ENCODE measurements around the gene PRRC2B. TPM values are rescaled to one million over a fixed set of nuclear protein-coding genes. Genes with fewer than 3 reads are reported as not detected.
"Not testable (repeated sequence)": the region's sequence is repeated elsewhere in the genome, so short reads cannot be mapped to it uniquely, and the experiment has no call there.

PRRC2B gene
- total and polyA plus RNA-seq, 9 donors = 86.7 to 319 (median 234) TPM

GRCh38 chr9:131348631-131349521 lies 45.0 kb upstream of the PRRC2B start:
- 60 to 63% (median 62%) methylated on average over 10 of the region's 10 CpGs for WGBS, 3 donors
- TF ChIP-seq EP300 (IDR thresholded peaks at IDR 0.05) = no peak
- no peaks in the 10 kb centered on the region for H3K27me3 ChIP-seq
- no peak overlapping the region for H3K27ac ChIP-seq
- intact Hi-C loops (cut with DNase I) = loop anchor here in 2 of 4 donors (5.0 to 10.0 kb wide), 3 partner anchors 128 to 396 kb away; partner anchors contain the start of gene RAPGEF1 (in 2 of the 2)
- H3K4me1 ChIP-seq (ENCODE audit: insufficient read depth) = no peaks in the 10 kb centered on the region
- H3K9me3 ChIP-seq = no peaks in the 10 kb centered on the region
- DNase-seq = peak in 1 of 5 donors; percentile 29
- no peak overlapping the region for H3K4me3 ChIP-seq
- no peaks in the 10 kb centered on the region for H3K36me3 ChIP-seq

GRCh38 chr9:131349522-131349880 lies 44.4 kb upstream of the PRRC2B start:
- intact Hi-C loops (cut with DNase I) = loop anchor here in 2 of 4 donors (5.0 to 10.0 kb wide), 3 partner anchors 128 to 395 kb away; partner anchors contain the start of gene RAPGEF1 (in 2 of the 2)
- no peak for DNase-seq
- H3K9me3 ChIP-seq = no peaks in the 10 kb centered on the region
- no peaks in the 10 kb centered on the region for H3K4me1 ChIP-seq (ENCODE audit: insufficient read depth)
- H3K4me3 ChIP-seq = no peak overlapping the region
- TF ChIP-seq EP300 (IDR thresholded peaks at IDR 0.05) (no peak), CTCF (IDR thresholded peaks at IDR 0.05) (no peak), POLR2A (IDR thresholded peaks at IDR 0.05) (no peak)
- H3K27me3 ChIP-seq = no peaks in the 10 kb centered on the region
- no peaks in the 10 kb centered on the region for H3K36me3 ChIP-seq
- WGBS, 3 donors = 46 to 62% (median 57%) methylated on average over 4 to 5 of the region's 5 CpGs
- no peak overlapping the region for H3K27ac ChIP-seq

GRCh38 chr9:131349881-131350563 lies 43.9 kb upstream of the PRRC2B start:
- DNase-seq = peak; percentile 85 to 92 (median 89)
- no peak for TF ChIP-seq EP300 (IDR thresholded peaks at IDR 0.05)
- no peak for TF ChIP-seq POLR2A (IDR thresholded peaks at IDR 0.05)
- TF ChIP-seq CTCF (IDR thresholded peaks at IDR 0.05) = peak; percentile 76 to 87 (median 80)
- intact Hi-C loops (cut with DNase I) = loop anchor here in 3 of 4 donors (5.0 to 10.0 kb wide), 4 partner anchors 125 to 395 kb away; partner anchors contain the start of gene RAPGEF1 (in 3 of the 3)
- no peak overlapping the region for H3K4me3 ChIP-seq
- no peaks in the 10 kb centered on the region for H3K9me3 ChIP-seq
- no peaks in the 10 kb centered on the region for H3K36me3 ChIP-seq
- H3K4me1 ChIP-seq (ENCODE audit: insufficient read depth) = no peaks in the 10 kb centered on the region
- H3K27me3 ChIP-seq = no peaks in the 10 kb centered on the region
- WGBS, 3 donors = 8 to 10% (median 9%) methylated on average over 27 of the region's 27 CpGs
- H3K27ac ChIP-seq = no peak overlapping the region

GRCh38 chr9:131356479-131356878 lies 37.4 kb upstream of the PRRC2B start:
- H3K36me3 ChIP-seq; H3K27ac ChIP-seq; H3K9me3 ChIP-seq; H3K4me1 ChIP-seq (ENCODE audit: insufficient read depth); H3K27me3 ChIP-seq; H3K4me3 ChIP-seq: not testable (repeated sequence)
- intact Hi-C loops (cut with DNase I) = loop anchor here in 1 of 4 donors (10.0 kb wide), 2 partner anchors 118 to 388 kb away; partner anchors contain the start of gene RAPGEF1
- 36 to 45% (median 44%) methylated on average over 5 to 6 of the region's 6 CpGs for WGBS, 3 donors
- DNase-seq = peak in 1 of 5 donors; percentile 24

GRCh38 chr9:131358556-131358955 lies 35.3 kb upstream of the PRRC2B start:
- Histone ChIP-seq H3K27ac (no peak overlapping the region), H3K4me3 (no peak overlapping the region), H3K27me3 (no peaks in the 10 kb centered on the region), H3K9me3 (no peaks in the 10 kb centered on the region), H3K4me1 (ENCODE audit: insufficient read depth) (no peaks in the 10 kb centered on the region), H3K36me3 (no peaks in the 10 kb centered on the region)
- WGBS, 3 donors = 81 to 90% (median 81%) methylated on average over 10 of the region's 10 CpGs
- intact Hi-C loops (cut with DNase I) = loop anchor here in 1 of 4 donors (10.0 kb wide), 2 partner anchors 116 to 386 kb away; partner anchors contain the start of gene RAPGEF1
- TF ChIP-seq CTCF (IDR thresholded peaks at IDR 0.05) = no peak
- no peak for TF ChIP-seq EP300 (IDR thresholded peaks at IDR 0.05)
- no peak for TF ChIP-seq POLR2A (IDR thresholded peaks at IDR 0.05)
- DNase-seq = peak in 1 of 5 donors; percentile 10

Measured in ovary (tissue), 9 donors.